Measurements from ENCODE around the gene FAM98A. TPM values are rescaled to one million over a fixed set of nuclear protein-coding genes. Genes with fewer than 3 reads are reported as not detected.

The FAM98A gene
- polyA plus RNA-seq, 1 of the 3 experiments (the other 2 are of a cell fraction): 231 TPM

DNA sequence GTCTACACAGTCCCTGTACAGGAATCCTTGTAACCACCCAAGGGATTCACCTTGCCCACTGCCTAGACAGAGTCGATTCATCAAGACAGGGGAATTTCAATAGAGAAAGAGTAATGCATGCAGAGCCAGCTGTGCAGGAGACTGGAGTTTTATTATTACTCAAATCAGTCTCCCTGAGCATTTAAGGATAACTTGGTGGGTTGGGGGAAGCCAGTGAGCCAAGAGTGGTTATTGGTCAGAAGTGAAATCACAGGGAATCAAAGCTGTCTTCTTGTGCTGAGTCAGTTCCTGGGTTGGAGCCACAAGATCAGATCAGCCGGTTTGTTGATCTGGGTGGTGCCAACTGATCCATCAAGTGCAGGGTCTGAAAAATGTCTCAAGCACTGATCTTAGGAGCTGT is 17.8 kb upstream of the FAM98A start (continued):
- TF ChIP-seq, protein P1, sequence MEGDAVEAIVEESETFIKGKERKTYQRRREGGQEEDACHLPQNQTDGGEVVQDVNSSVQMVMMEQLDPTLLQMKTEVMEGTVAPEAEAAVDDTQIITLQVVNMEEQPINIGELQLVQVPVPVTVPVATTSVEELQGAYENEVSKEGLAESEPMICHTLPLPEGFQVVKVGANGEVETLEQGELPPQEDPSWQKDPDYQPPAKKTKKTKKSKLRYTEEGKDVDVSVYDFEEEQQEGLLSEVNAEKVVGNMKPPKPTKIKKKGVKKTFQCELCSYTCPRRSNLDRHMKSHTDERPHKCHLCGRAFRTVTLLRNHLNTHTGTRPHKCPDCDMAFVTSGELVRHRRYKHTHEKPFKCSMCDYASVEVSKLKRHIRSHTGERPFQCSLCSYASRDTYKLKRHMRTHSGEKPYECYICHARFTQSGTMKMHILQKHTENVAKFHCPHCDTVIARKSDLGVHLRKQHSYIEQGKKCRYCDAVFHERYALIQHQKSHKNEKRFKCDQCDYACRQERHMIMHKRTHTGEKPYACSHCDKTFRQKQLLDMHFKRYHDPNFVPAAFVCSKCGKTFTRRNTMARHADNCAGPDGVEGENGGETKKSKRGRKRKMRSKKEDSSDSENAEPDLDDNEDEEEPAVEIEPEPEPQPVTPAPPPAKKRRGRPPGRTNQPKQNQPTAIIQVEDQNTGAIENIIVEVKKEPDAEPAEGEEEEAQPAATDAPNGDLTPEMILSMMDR (IDR thresholded peaks at IDR 0.05): no peak
- TF ChIP-seq, protein P2, sequence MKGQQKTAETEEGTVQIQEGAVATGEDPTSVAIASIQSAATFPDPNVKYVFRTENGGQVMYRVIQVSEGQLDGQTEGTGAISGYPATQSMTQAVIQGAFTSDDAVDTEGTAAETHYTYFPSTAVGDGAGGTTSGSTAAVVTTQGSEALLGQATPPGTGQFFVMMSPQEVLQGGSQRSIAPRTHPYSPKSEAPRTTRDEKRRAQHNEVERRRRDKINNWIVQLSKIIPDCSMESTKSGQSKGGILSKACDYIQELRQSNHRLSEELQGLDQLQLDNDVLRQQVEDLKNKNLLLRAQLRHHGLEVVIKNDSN (IDR thresholded peaks at IDR 0.05; ENCODE audit: borderline replicate concordance, low read depth): no peak
- TF ChIP-seq NFIC (IDR thresholded peaks at IDR 0.05; ENCODE audit: borderline replicate concordance) (no peak), EP300 (IDR thresholded peaks at IDR 0.05; ENCODE audit: borderline replicate concordance in 1 of 2, low read depth in 1 of 2, low read length in 1 of 2) (no peak), ELF1 (IDR thresholded peaks at IDR 0.05) (no peak), FOSL2 (IDR thresholded peaks at IDR 0.05; ENCODE audit: borderline replicate concordance, low read depth) (no peak), SMC3 (IDR thresholded peaks at IDR 0.05; ENCODE audit: low read depth, low read length) (no peak), GABPA (IDR thresholded peaks at IDR 0.05; ENCODE audit: low read depth) (no peak)

DNA sequence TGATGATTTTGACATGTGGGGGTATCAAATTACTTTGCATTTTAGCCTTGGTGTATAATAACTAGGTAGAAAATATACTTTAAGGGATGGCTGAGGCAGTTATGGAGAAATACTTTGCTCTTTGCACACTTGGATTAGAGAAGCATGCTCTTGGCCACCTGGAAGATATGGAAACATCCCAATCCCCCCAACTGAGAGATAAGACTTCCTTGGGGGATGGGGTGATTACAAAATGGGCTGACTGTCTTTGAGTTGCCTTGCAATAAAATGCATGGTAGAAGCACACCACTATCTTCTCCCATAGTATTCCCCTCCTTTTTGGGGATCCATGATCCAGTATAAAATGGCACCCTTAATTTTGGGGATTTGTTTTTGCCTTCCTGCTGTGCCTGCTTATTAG is 15.1 kb upstream of the FAM98A start:
- no peak for DNase-seq
- no peaks in the 10 kb centered on the region for H3K4me1 ChIP-seq (ENCODE audit: control insufficient read depth in 1 of 2, insufficient read depth in 2 of 2, low read depth in 1 of 2, low read length in 1 of 2)
- H3K27ac ChIP-seq (ENCODE audit: low read depth in 2 of 2, low read length in 1 of 2): no peak overlapping the region
- no peak overlapping the region for H3K4me2 ChIP-seq
- peaks cover 13% of the 10 kb centered on the region; the same call in 1 of the 2 replicates for H3K27me3 ChIP-seq (ENCODE audit: insufficient read depth)
- no peak overlapping the region for H3K4me3 ChIP-seq (ENCODE audit: low read depth in 2 of 2, low read length in 1 of 2)
- no peaks in the 10 kb centered on the region for H3K36me3 ChIP-seq (replicated peaks in 1 of 2; ENCODE audit: control insufficient read depth in 1 of 2, insufficient read depth in 2 of 2, low read length in 1 of 2)
- H3K9me2 ChIP-seq: no peaks in the 10 kb centered on the region
- H3K9ac ChIP-seq: no peak overlapping the region
- CTCF ChIA-PET: no interaction called here
- POLR2A ChIA-PET: no interaction called here
- H4K20me1 ChIP-seq (ENCODE audit: insufficient read depth): no peaks in the 10 kb centered on the region
- no peaks in the 10 kb centered on the region for H3F3A ChIP-seq (replicated peaks; ENCODE audit: insufficient read depth)
- no peaks in the 10 kb centered on the region for H3K9me3 ChIP-seq
- no peaks in the 10 kb centered on the region for H3K79me2 ChIP-seq (ENCODE audit: insufficient read depth)
- no peak for TF ChIP-seq GABPA (IDR thresholded peaks at IDR 0.05; ENCODE audit: low read depth)
- H2AFZ ChIP-seq (ENCODE audit: low read depth): no peak overlapping the region

DNA sequence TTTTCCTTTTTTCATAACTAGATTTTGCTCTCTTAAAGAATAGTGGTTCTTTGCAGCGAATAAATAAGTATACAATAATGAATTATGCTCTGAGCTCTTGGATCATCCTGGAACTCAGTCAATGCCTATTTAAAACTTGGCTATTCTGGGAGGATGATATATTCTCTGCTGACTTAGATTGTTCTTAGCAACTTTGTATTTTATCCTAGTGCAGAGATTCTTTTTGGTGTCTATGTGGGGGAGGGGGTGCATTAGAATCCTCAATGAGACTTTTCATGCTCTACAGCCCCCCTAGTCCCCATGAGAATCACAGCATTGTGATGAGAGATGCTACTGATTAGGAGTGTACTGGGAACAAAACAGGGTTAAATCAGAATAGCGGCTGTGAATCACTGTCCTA is 8.8 kb upstream of the FAM98A start:
- no peak overlapping the region for H3K27ac ChIP-seq (ENCODE audit: low read depth in 2 of 2, low read length in 1 of 2)
- peaks cover 13% of the 10 kb centered on the region; the same call in 1 of the 2 replicates for H3K27me3 ChIP-seq (ENCODE audit: insufficient read depth)
- H3K4me1 ChIP-seq (ENCODE audit: control insufficient read depth in 1 of 2, insufficient read depth in 2 of 2, low read depth in 1 of 2, low read length in 1 of 2): no peaks in the 10 kb centered on the region
- H3K36me3 ChIP-seq (replicated peaks in 1 of 2; ENCODE audit: control insufficient read depth in 1 of 2, insufficient read depth in 2 of 2, low read length in 1 of 2): no peaks in the 10 kb centered on the region
- no peaks in the 10 kb centered on the region for H3F3A ChIP-seq (replicated peaks; ENCODE audit: insufficient read depth)
- H3K9ac ChIP-seq: no peak overlapping the region
- no peak for DNase-seq
- no peak overlapping the region for H2AFZ ChIP-seq (ENCODE audit: low read depth)
- H3K4me3 ChIP-seq (ENCODE audit: low read depth in 2 of 2, low read length in 1 of 2): no peak overlapping the region
- no peaks in the 10 kb centered on the region for H3K79me2 ChIP-seq (ENCODE audit: insufficient read depth)
- H3K4me2 ChIP-seq: no peak overlapping the region
- H3K9me3 ChIP-seq: no peaks in the 10 kb centered on the region
- POLR2A ChIA-PET: no interaction called here
- TF ChIP-seq, protein P3, sequence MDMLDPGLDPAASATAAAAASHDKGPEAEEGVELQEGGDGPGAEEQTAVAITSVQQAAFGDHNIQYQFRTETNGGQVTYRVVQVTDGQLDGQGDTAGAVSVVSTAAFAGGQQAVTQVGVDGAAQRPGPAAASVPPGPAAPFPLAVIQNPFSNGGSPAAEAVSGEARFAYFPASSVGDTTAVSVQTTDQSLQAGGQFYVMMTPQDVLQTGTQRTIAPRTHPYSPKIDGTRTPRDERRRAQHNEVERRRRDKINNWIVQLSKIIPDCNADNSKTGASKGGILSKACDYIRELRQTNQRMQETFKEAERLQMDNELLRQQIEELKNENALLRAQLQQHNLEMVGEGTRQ (IDR thresholded peaks at IDR 0.05; ENCODE audit: borderline replicate concordance, low read depth, low read length): no peak
- TF ChIP-seq EP300 (IDR thresholded peaks at IDR 0.05; ENCODE audit: borderline replicate concordance in 1 of 2, low read depth in 1 of 2, low read length in 1 of 2): no peak
- 72% methylated on average over 2 of the region's 2 CpGs for WGBS (ENCODE audit: low lambda C conversion rate)
- H4K20me1 ChIP-seq (ENCODE audit: insufficient read depth): no peaks in the 10 kb centered on the region
- H3K9me2 ChIP-seq: no peaks in the 10 kb centered on the region
- CTCF ChIA-PET: no interaction called here

All from SK-N-SH (cell line).